Measurements from ENCODE around the gene SCNN1G. TPM values are rescaled to one million over a fixed set of nuclear protein-coding genes. Genes with fewer than 3 reads are reported as not detected.
"Not testable (repeated sequence)": the region's sequence is repeated elsewhere in the genome, so short reads cannot be mapped to it uniquely, and the experiment has no call there.

The SCNN1G gene
- polyA plus RNA-seq = 1 to 10 TPM in 1 of 3 donors, under 1 TPM in 1, not detected in 1; 0.62 to 1.4 TPM

- WGBS, 3 donors = 1 to 3% (median 2%) methylated on average over 65 to 71 of the region's 71 CpGs
- H3K27ac ChIP-seq (ENCODE audit: low read depth, low read length) = no peak within 1 kb of the TSS
Observed at GRCh38 chr16:23182679-23183542, at the start of gene SCNN1G. SCNN1G (plus strand) TSS chr16:23182745; CDS start chr16:23186272, 3,527 bp downstream.

- no peak overlapping the region for H3K27ac ChIP-seq (ENCODE audit: low read depth, low read length)
- 39 to 70% (median 59%) methylated on average over 11 of the region's 11 CpGs for WGBS, 3 donors
Observed at GRCh38 chr16:23132775-23133463, 49.6 kb upstream of the SCNN1G start.

GRCh38 chr16:23134274-23134673 lies 48.3 kb upstream of the SCNN1G start:
- H3K27ac ChIP-seq (ENCODE audit: low read depth, low read length) = no peak overlapping the region
- WGBS, 3 donors = 34 to 40% (median 34%) methylated on average over 3 of the region's 3 CpGs

- 88% methylated on average over 2 of the region's 2 CpGs for WGBS, 3 donors
- no peak overlapping the region for H3K27ac ChIP-seq (ENCODE audit: low read depth, low read length)
Observed at GRCh38 chr16:23137256-23137655, 45.3 kb upstream of the SCNN1G start.

- H3K27ac ChIP-seq (ENCODE audit: low read depth, low read length) = no peak overlapping the region
- WGBS, 3 donors = 56 to 82% (median 73%) methylated on average over 5 of the region's 5 CpGs
Observed at GRCh38 chr16:23137818-23138217, 44.7 kb upstream of the SCNN1G start.

GRCh38 chr16:23140107-23140506 lies 42.4 kb upstream of the SCNN1G start:
- no peak overlapping the region for H3K27ac ChIP-seq (ENCODE audit: low read depth, low read length)
- 74 to 78% (median 74%) methylated on average over 2 of the region's 2 CpGs for WGBS, 3 donors

- no peak overlapping the region for H3K27ac ChIP-seq (ENCODE audit: low read depth, low read length)
- 94 to 98% (median 95%) methylated on average over 3 of the region's 3 CpGs for WGBS, 3 donors
Observed at GRCh38 chr16:23141033-23141432, 41.5 kb upstream of the SCNN1G start.

GRCh38 chr16:23141500-23141899 lies 41.0 kb upstream of the SCNN1G start:
- 93 to 96% (median 95%) methylated on average over 6 of the region's 6 CpGs for WGBS, 3 donors
- no peak overlapping the region for H3K27ac ChIP-seq (ENCODE audit: low read depth, low read length)

GRCh38 chr16:23141959-23142740 lies 40.4 kb upstream of the SCNN1G start:
- 37 to 74% (median 66%) methylated on average over 7 of the region's 7 CpGs for WGBS, 3 donors
- no peak overlapping the region for H3K27ac ChIP-seq (ENCODE audit: low read depth, low read length)

GRCh38 chr16:23143391-23143790 lies 39.2 kb upstream of the SCNN1G start:
- WGBS, 3 donors = 87 to 89% (median 88%) methylated on average over 3 of the region's 3 CpGs
- H3K27ac ChIP-seq (ENCODE audit: low read depth, low read length) = no peak overlapping the region

GRCh38 chr16:23144393-23144792 lies 38.2 kb upstream of the SCNN1G start:
- H3K27ac ChIP-seq (ENCODE audit: low read depth, low read length) = not testable (repeated sequence)
- 97 to 98% (median 97%) methylated on average over 9 of the region's 9 CpGs for WGBS, 3 donors

- WGBS, 3 donors = 54 to 71% (median 57%) methylated on average over 6 of the region's 6 CpGs
Observed at GRCh38 chr16:23145186-23145585, 37.4 kb upstream of the SCNN1G start.

GRCh38 chr16:23145608-23146007 lies 36.9 kb upstream of the SCNN1G start:
- H3K27ac ChIP-seq (ENCODE audit: low read depth, low read length) = no peak overlapping the region
- WGBS, 3 donors = 45 to 59% (median 46%) methylated on average over 3 of the region's 3 CpGs

More at GRCh38 chr16:23145186-23145585, 37.4 kb upstream of the SCNN1G start:
- no peak overlapping the region for H3K27ac ChIP-seq (ENCODE audit: low read depth, low read length)

- H3K27ac ChIP-seq (ENCODE audit: low read depth, low read length) = no peak overlapping the region
- 77 to 83% (median 82%) methylated on average over 17 of the region's 17 CpGs for WGBS, 3 donors
Observed at GRCh38 chr16:23146877-23147601, 35.5 kb upstream of the SCNN1G start.

- WGBS, 3 donors = 78 to 86% (median 84%) methylated on average over 4 of the region's 4 CpGs
- H3K27ac ChIP-seq (ENCODE audit: low read depth, low read length) = no peak overlapping the region
Observed at GRCh38 chr16:23147666-23148065, 34.9 kb upstream of the SCNN1G start.

GRCh38 chr16:23148166-23148512 lies 34.4 kb upstream of the SCNN1G start:
- WGBS, 3 donors = 39 to 48% (median 47%) methylated on average over 7 of the region's 7 CpGs
- H3K27ac ChIP-seq (ENCODE audit: low read depth, low read length) = no peak overlapping the region

- no peak overlapping the region for H3K27ac ChIP-seq (ENCODE audit: low read depth, low read length)
- WGBS, 3 donors = 0 to 1% (median 1%) methylated on average over 58 to 103 of the region's 103 CpGs
Observed at GRCh38 chr16:23148513-23149266, 33.9 kb upstream of the SCNN1G start.
